Epithelial cell of proximal tubule (primary cell): Measurements from ENCODE around the gene SLC37A1. TPM values are rescaled to one million over a fixed set of nuclear protein-coding genes. Genes with fewer than 3 reads are reported as not detected.

ENCODE experiments used
- DNase-seq: peaks from one replicate; pipeline ENCODE4 v3.0.0-alpha.2; 2011; ENCODE audit warnings: low read depth
- H3K4me3 ChIP-seq: 2 replicates; pipeline ENCODE4 v1.5.1; 2011; ENCODE audit warnings: low read depth, mild to moderate bottlenecking, low read length
- total RNA-seq: library from RNA; depleted of rRNA; stranded (reverse); fragments of >200 nt; gene quantifications from 2 replicates; pipeline ENCODE4 v1.2.3, GENCODE V29; 2015
- TF ChIP-seq, protein P1 (sequence below): conservative IDR thresholded peaks from 2 replicates; pipeline ENCODE4 v1.5.1; 2012; ENCODE audit warnings: low read depth, mild to moderate bottlenecking, low read length

Gene SLC37A1
- total RNA-seq, 1 donor from 2014 or later: 16.4 TPM

DNA sequence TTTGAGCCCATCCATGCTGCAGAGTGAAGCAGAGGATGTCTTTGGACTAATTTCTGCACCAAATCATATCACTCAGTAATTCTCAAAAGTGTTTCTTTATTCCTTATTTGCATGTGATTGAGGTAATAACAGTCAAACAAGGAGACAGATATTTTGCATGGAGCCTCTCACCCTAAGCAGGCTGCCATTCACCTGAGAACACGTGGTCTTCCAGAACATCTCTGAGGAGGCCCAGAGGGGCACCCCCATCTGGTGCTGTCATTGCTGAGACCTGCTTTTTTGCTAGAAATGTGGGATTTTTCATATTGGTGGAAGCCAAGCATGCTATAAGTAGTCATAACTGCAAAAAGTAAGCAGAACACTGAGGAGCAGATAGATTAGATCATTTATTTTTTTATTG is 7.7 kb downstream of the SLC37A1 start:
- TF ChIP-seq, protein P1, sequence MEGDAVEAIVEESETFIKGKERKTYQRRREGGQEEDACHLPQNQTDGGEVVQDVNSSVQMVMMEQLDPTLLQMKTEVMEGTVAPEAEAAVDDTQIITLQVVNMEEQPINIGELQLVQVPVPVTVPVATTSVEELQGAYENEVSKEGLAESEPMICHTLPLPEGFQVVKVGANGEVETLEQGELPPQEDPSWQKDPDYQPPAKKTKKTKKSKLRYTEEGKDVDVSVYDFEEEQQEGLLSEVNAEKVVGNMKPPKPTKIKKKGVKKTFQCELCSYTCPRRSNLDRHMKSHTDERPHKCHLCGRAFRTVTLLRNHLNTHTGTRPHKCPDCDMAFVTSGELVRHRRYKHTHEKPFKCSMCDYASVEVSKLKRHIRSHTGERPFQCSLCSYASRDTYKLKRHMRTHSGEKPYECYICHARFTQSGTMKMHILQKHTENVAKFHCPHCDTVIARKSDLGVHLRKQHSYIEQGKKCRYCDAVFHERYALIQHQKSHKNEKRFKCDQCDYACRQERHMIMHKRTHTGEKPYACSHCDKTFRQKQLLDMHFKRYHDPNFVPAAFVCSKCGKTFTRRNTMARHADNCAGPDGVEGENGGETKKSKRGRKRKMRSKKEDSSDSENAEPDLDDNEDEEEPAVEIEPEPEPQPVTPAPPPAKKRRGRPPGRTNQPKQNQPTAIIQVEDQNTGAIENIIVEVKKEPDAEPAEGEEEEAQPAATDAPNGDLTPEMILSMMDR: no peak
- no peak overlapping the region for H3K4me3 ChIP-seq

DNA sequence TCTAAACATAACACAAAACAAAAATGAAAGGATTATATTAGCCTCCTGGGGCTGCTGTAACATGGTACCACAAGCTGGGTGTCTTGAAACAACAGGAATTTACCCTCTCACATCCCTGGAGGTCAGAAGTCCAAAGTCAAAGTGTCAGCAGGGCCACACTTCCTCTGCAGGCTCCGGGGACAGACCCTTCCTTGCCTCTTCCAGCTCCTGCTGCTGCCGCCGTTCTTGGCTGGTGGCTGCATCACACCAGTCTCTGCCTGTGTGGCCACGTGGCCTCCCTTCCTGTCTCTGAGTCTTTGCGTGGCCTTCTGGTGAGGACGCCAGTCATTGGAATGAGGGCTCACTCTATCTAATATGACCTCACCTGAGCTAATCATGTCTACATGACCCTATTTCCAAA is 8.2 kb downstream of the SLC37A1 start:
- DNase-seq: no peak
- no peak overlapping the region for H3K4me3 ChIP-seq
- TF ChIP-seq, protein P1: no peak

More for the DNA sequence above, 7.7 kb downstream of the SLC37A1 start:
- no peak for DNase-seq

DNA sequence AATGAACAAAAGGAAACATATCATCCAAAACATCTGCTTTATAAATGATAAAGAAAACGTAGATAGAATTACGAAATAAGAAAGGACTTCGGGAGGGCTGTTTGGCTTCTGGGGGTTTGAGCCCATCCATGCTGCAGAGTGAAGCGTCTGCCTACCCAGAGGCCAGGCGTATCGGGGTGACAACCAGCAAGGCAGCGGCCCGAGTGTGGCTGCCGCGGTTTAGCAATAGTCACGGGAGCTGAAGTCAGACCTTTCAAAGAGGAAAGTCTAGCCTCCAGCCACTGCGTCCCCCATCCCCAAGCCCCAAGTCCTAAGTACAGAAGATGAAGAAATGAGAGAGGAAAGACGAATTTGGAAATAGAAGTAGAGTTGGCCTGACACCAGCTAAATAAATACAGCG is 8.6 kb downstream of the SLC37A1 start:
- no peak overlapping the region for H3K4me3 ChIP-seq
- DNase-seq: no peak
- TF ChIP-seq, protein P1: no peak

DNA sequence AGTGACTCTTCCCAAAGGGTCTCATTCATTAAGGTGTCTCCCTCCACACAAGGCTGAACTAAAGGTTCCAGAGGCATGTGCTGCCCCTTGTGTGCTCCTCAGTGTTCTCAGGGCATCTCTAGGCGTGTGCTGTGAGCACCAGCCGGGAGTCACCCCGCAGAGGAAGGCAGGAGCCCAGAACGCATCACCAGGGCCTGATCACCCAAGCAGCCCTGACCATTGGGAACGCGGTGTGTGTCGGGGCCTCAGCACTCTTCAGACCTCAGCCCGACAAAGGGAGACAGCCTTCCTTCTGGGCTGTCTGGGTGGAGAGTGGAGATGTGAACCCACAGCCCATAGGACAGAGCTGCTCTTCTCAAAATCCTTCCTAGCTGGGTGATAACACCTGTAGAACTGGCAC is 9.1 kb downstream of the SLC37A1 start:
- TF ChIP-seq, protein P1: no peak
- no peak for DNase-seq
- H3K4me3 ChIP-seq: no peak overlapping the region

DNA sequence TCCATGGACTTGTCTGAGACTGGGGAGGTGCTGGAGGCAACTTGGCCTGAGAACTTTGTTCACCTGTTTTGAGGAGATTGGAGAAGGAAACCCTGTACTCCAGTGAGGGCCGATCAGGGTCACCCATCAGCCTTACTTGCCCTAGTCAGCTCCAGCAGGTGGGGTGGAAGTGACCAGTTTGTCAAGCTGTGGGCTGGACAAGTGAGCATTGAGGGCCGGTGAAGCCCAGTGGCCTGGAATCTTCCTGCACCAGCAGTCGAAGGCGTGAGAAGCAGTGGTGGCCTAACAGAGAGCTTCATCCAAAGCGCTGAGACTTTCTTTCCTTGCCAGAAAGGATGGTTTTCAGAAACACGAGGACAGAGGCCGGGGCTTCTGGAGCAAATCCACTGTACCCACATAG is 9.6 kb downstream of the SLC37A1 start:
- no peak for DNase-seq
- TF ChIP-seq, protein P1: no peak
- H3K4me3 ChIP-seq: no peak overlapping the region

DNA sequence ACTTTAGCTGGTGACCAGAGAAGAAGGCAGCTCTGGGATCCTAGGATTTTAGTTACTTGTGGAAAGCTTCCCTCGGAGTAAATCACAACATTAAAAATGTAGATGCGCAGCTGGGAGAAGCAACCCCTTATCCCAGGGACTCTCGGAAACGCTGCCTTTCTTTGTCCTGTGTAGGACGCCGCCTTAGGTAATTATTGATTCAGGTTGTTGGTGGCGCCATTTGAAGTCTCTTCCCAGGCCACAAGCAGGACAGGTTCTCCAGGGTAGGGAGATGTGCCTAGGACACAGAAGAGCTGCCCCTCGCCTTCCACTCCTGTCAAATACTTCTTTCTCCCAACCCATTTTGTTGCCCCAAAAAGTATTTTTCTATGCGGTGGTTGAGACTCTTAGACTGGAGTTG is 10.3 kb downstream of the SLC37A1 start:
- DNase-seq: no peak
- H3K4me3 ChIP-seq: no peak overlapping the region
- TF ChIP-seq, protein P1: no peak

DNA sequence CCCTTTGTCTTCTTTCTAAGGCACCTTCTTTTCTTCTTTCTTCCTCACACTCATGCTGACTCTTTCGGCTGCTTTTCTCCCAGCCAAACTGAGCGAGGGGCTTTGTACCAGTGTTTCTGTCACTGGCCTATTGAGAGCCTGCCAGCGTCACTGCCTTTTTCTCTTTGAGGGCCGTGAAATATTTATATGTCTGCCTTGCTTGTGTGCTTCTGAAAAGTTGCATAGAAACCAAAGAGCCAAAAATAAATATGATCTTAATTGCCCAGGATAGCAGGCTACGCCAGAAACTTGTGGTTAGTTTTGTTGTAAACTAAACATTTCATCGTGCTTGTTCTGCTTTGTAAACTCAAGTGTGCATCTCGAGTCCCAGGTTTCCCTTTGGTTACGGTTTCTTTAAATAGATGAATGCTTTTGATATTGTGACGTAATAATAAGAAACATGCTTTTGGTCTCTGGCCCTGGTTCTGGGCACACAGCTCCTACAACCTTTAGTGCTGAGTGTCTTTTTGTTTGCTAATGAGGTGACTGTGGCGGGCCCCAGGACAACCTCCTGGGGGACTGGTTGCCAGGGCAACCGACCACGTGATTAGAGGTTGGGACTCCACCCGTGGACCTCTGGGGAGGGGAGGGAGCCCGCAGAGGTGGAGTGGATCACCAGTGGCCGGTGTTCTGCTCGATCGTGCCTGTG is 10.8 kb downstream of the SLC37A1 start:
- no peak overlapping the region for H3K4me3 ChIP-seq

More for the DNA sequence above, 10.8 kb downstream of the SLC37A1 start:
- no peak for DNase-seq
- TF ChIP-seq, protein P1: no peak
